DMS 273 (cell line): ENCODE results near the gene SLC36A3.
A peak's percentile ranks its signal among the peaks of the same experiment; 100 is the strongest.
"Not testable (repeated sequence)": the region's sequence is repeated elsewhere in the genome, so short reads cannot be mapped to it uniquely, and the experiment has no call there.

ENCODE experiments used
- DNase-seq: peaks from one replicate; lab custom pipeline; 2025; ENCODE audit not compliant: unreplicated experiment; lab: John Stamatoyannopoulos, UW

The SLC36A3 gene

DNA sequence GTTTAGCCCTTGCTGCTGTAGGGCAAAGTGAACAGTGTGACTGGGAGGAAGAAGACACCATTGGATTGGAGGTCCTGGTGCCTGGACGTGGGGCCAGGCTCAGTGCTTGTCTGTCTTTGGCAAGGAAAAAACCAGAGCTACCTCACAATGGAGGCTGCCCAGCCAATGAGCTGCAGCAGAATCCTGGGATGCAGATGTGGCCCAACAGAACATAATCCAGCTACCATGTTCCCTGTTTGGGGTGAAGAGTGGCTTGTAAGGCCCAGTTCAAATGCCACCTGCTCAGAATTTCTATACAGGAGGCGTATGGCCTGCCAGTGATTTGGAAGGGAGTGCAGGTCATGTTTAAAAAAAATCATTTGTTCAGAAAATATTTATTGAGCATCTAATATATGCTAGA, at the start of gene SLC36A3:
TSS of gene SLC36A3 (minus strand) at position 101 of the 400 bp plus-strand sequence. CDS start 412 bp downstream, outside the sequence.
- DNase-seq: no peak

GRCh38 chr5:151351671-151352070, 48.1 kb upstream of the SLC36A3 start:
- no peak for DNase-seq

GRCh38 chr5:151348789-151349188, 45.2 kb upstream of the SLC36A3 start:
- DNase-seq: no peak

- DNase-seq: no peak
Observed at GRCh38 chr5:151347369-151347768, 43.8 kb upstream of the SLC36A3 start, which contains the start of gene SLC36A2. TSS of gene SLC36A2 (minus strand) at chr5:151347559. CDS start at chr5:151347460, 99 bp downstream.

- DNase-seq: peak; percentile 14
Observed at GRCh38 chr5:151345808-151346478, 42.4 kb upstream of the SLC36A3 start.

DNA sequence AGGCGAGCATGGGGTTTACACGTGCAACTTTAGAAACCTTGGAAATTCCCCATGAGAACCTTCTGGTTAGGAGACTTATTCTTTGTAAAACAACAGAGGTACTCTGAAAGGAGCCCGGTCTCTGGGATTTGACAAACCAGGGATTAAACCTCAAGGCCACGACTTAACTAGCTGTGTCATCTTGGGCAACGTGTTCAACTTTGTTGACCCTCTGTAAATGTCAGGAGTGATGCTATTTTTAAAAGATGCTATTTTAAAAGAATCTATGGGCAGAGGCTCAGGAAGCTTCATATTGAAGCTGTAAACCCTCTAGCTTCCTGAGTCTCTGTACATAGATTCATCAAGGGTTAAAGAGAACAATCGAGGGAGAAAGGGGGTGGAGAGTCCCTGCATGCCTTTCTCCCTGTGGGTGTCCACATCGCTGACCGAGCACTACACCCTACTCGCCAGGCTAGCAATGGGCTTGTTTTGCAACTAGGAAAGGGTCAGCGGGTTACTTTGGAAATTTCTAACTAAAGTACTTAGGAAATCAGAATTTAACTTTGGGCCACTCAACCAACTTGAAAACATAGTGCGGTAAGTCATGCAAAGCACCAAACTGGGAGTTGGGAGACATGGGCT, 41.7 kb upstream of the SLC36A3 start:
- no peak for DNase-seq

DNA sequence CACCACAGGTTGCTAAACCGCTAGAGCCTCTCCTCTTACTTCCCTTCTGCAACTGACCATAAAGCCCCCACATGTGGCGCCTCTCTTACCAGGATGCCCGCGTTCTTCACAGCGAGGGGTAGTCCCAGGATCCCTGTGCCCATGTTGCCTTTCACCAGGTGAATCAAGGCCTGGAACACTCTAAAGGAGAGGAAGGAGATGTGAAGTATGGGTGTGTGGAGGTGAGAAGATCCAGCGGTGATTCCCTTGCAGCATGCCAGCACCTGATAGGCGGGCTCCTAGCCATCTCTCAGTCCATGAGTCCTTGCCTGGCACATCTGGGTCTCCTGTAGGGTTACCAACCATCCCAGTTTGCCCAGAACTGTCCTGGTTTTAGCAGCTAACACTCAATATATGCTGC, 40.5 kb upstream of the SLC36A3 start:
- DNase-seq: no peak

GRCh38 chr5:151340004-151340403, 36.4 kb upstream of the SLC36A3 start:
- DNase-seq: no peak

GRCh38 chr5:151338734-151339133, 35.2 kb upstream of the SLC36A3 start:
- DNase-seq: no peak

GRCh38 chr5:151332857-151333256, 29.3 kb upstream of the SLC36A3 start:
- no peak for DNase-seq

DNA sequence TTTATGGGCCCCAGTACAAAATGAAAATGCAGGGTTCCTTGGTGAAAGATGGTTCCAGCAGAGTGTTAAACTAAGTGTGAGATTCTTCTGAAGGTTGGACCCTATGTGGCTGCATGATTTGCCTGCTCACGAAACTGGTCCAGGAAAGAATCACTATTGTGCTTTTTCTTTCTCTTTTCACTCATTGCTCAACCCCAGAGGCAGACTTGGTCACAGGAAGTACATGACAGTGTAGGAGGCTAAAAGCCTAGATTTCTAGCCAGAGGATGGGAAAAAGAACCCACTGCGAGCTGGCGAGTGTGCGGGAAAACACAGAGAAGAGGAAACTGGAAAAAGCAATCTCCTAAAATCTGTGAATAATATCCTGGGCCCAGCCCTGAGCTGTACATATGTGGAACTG, 25.2 kb upstream of the SLC36A3 start:
- no peak for DNase-seq

GRCh38 chr5:151327585-151327984, 24.0 kb upstream of the SLC36A3 start:
- no peak for DNase-seq

- DNase-seq: no peak
Observed at GRCh38 chr5:151326266-151326665, 22.7 kb upstream of the SLC36A3 start.

DNA sequence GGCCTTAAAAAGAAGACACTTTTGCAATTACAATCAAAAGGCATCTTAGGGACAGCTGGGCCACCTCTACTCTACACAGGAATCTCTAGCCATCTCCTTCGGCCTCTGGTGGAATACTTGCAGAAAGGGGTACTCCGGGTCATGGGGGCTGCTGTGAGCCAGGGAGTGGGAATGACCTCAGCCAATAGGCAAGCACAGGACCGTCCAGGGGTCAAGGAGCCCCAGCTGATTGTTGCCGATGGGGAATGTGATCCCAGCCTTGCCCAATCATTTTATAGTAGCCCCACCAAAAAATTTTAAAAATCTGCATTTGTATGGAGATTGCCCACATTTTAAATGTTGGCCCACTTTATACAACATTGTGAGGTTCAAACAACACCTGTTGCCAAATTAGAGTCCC, 16.9 kb upstream of the SLC36A3 start:
- no peak for DNase-seq

DNA sequence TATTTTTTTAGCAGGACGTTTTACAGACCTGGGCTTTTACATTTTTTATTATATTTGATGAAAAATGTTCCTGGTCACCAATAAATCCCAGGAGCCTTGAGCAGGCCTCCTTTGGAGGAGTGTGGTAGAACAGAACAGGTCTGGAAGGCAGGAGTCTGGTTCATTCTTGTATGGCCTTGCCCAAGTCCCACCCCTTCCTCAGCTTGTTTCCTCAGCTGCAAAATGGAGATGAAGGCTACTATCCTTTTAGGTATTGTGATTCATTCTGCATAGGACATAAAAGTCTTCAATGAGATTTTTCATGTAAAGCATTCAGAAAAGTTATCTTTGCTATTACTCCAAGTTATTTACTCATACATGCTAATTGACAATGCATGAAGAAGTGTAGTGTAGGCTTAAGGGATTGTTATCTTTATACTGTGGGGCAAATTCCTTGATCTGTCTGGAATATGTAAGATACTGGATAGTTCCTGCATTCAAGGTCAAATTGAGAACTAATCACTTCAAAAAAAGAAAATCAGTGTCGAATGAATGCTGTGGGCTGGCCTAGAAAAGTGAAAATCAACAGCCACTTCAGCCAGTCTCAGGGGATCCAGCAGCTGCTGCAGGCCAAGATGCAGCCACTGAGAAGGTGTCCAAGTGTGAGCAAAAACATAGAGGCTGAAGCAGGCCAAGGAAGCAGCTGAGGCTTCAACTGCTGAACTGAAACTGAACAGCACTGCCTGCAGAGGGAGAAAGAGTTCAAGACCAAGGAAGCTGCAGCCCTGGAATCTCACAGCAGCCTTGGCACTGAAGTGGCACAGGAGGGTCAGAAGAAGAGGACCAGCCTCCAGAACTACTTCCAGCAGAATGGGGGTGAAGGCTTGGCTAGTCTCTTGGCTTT, 15.5 kb upstream of the SLC36A3 start:
- DNase-seq: peak; percentile 61

DNA sequence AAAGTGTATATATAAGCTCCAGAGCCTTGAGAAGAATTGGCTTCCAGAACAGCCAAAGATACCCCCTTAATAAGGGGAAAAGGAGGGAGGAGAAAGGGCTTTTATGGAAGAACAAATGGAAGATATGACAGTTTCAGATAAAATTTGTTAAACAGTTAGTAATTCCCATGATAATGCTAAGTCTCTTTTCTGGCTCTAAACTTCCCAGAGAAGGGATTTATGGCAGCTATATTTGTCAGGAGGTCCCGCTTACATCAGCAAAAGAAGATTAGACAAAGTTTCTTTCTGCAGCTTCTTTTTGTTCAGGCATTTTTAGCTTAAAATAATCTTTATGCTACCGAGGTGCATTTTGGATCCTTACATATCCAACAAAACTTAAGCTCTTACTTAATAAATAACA, 14.3 kb upstream of the SLC36A3 start:
- DNase-seq: no peak

- DNase-seq: peak; percentile 86
Observed at GRCh38 chr5:151315998-151316597, 12.5 kb upstream of the SLC36A3 start.

- DNase-seq: no peak
Observed at GRCh38 chr5:151313357-151313756, 9.8 kb upstream of the SLC36A3 start.

DNA sequence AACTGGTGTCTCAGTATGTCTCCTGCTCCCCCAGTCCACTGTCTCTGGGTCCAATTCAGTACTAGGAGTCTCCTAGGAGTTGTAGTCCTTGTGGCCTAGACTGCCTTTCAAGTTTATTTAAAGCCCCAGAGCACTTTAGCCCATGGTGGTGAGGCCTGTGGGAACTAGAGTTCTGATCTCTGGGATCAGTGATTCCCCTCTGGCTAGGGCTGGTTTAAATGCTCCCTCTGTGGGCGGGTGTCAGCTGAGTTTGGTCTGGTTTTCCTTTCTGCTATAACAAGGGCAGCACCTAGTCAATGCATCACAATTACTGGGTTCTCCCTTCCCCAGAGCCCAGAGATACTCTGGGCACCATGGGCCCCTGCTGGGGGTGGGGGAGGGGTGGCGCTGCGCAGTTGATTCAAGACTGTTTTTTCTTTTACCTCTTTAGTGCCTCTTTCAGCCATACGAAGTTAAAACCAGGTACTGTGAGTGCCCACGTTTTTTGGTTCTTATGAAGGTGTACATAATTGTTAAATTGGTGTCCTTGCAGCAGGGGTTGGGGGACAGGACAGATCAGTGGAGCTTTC, 9.3 kb upstream of the SLC36A3 start:
- DNase-seq: no peak

DNA sequence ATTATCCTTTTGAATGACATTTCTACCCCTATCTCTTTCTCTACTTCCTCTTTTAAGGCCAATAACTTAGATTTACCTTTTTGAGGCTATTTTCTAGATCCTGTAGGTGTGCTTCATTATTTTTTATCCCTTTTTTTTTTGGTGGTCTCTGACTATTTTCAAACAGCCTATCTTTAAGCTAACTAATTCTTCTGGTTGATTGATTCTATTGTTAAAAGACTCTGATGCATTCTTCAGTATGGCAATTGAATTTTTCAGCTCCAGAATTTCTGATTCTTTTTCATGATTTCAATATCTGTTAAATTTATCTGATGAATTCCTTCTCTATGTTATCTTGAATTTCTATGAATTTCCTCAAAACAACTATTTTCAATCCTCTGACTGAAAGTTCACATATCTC, 7.4 kb upstream of the SLC36A3 start:
- DNase-seq: no peak

DNA sequence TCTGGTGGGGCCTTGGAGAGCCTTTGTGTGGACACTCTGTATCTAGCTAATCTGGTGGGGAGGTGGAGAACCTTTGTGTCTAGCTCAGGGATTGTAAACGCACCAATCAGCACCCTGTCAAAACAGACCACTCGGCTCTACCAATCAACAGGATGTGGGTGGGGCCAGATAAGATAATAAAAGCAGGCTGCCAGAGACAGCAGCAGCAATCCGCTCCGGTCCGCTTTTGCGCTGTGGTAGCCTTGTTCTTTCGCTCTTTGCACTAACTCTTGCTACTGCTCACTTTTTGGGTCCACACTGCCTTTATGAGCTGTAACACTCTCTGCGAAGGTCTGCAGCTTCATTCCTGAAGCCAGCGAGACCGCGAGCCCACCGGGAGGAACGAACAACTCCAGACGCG, 6.3 kb upstream of the SLC36A3 start:
- not testable (repeated sequence) for DNase-seq
